NCI-H526 (cell line): ENCODE results near the gene EPB41.
A peak's percentile ranks its signal among the peaks of the same experiment; 100 is the strongest.
"Not testable (repeated sequence)": the region's sequence is repeated elsewhere in the genome, so short reads cannot be mapped to it uniquely, and the experiment has no call there.

ENCODE experiments used
- DNase-seq, 2 experiments: peaks; one replicate each; lab custom pipeline; 2025; lab: John Stamatoyannopoulos, UW

The EPB41 gene

GRCh38 chr1:28981210-28981609 is 66.8 kb downstream of the EPB41 start:
- no peak for DNase-seq

GRCh38 chr1:28982198-28982597 is 67.8 kb downstream of the EPB41 start:
- no peak for DNase-seq

- DNase-seq: no peak
Measured at GRCh38 chr1:28983091-28983490, 68.7 kb downstream of the EPB41 start.

- DNase-seq: no peak
Measured at GRCh38 chr1:28983509-28984310, 69.3 kb downstream of the EPB41 start.

GRCh38 chr1:28984311-28984684 is 69.9 kb downstream of the EPB41 start:
- DNase-seq: no peak

- no peak for DNase-seq
Measured at GRCh38 chr1:28985427-28985826, 71.1 kb downstream of the EPB41 start.

GRCh38 chr1:28986306-28986910 is 72.0 kb downstream of the EPB41 start:
- no peak for DNase-seq

- no peak for DNase-seq
Measured at GRCh38 chr1:29002792-29003191, 88.4 kb downstream of the EPB41 start.

GRCh38 chr1:29004288-29004687 is 89.9 kb downstream of the EPB41 start:
- no peak for DNase-seq

GRCh38 chr1:29004798-29005197 is 90.4 kb downstream of the EPB41 start:
- no peak for DNase-seq

GRCh38 chr1:29011775-29012174 is 97.4 kb downstream of the EPB41 start:
- no peak for DNase-seq

- DNase-seq: no peak
Measured at GRCh38 chr1:29017235-29017634, 102.9 kb downstream of the EPB41 start.

GRCh38 chr1:29017975-29018712 is 103.8 kb downstream of the EPB41 start:
- DNase-seq: no peak

GRCh38 chr1:29022620-29023019 is 108.3 kb downstream of the EPB41 start:
- no peak for DNase-seq

- DNase-seq: no peak
Measured at GRCh38 chr1:29029667-29030066, 115.3 kb downstream of the EPB41 start.

GRCh38 chr1:29032841-29033240 is 118.5 kb downstream of the EPB41 start:
- DNase-seq: no peak

GRCh38 chr1:29033829-29034466 is 119.6 kb downstream of the EPB41 start:
- DNase-seq: peak in 1 of 2 experiments; percentile 31

- no peak for DNase-seq
Measured at GRCh38 chr1:29043274-29043965, 129.1 kb downstream of the EPB41 start.

GRCh38 chr1:29044010-29044409 is 129.6 kb downstream of the EPB41 start:
- no peak for DNase-seq

GRCh38 chr1:29045663-29046062 is 131.3 kb downstream of the EPB41 start:
- not testable (repeated sequence) for DNase-seq

- DNase-seq: no peak
Measured at GRCh38 chr1:29047142-29047541, 132.8 kb downstream of the EPB41 start.

- no peak for DNase-seq
Measured at GRCh38 chr1:29050166-29050565, 135.8 kb downstream of the EPB41 start.
